Central memory CD4-positive, alpha-beta T cell (primary cell): Measurements from ENCODE around the gene ZNF275.
"Not testable (repeated sequence)": the region's sequence is repeated elsewhere in the genome, so short reads cannot be mapped to it uniquely, and the experiment has no call there.

Experiments
- DNase-seq: peaks from one replicate; pipeline ENCODE4 v3.0.0; 2022

Gene ZNF275

DNA sequence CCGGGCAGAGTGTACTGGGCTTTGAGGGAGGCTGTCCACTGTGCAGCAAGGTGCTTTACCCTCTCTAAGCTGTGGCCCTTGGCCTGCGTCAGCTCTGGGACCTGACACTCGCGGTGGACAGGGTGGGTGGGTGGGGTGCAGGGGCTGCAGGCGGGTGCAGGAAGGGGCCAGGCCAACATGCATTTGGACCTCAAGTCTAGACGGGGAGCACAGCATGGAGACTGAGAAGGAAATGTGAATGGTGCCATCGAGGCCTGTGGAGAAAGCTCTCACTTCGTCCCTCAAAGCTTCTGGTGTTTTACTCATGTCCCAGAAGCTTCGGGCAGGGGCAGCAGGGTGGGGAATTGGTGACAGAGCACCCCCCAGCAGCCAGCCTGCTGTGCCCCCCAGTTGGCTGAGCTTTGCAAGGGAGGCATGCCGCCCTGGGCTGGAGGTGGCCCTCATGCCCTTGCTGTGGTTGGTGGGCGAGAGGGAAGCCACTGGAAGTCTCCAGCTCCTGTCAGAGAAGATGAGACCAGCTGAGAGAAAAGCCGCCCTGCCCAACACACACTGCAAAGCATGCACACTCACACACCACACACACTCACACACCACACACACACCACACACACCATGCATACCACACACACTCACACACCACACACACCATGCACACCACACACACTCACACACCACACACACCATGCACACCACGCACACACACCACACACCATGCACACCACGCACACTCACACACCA, 54.9 kb downstream of the ZNF275 start:
- no peak for DNase-seq

DNA sequence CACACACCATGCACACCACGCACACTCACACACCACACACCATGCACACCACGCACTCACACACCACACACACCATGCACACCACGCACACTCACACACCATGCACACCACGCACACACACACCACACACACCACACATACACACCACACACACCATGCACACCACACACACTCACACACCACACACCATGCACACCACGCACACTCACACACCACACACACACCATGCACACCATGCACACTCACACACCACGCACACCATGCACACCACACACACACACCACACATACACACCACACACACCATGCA, 55.5 kb downstream of the ZNF275 start:
- DNase-seq: not testable (repeated sequence)

DNA sequence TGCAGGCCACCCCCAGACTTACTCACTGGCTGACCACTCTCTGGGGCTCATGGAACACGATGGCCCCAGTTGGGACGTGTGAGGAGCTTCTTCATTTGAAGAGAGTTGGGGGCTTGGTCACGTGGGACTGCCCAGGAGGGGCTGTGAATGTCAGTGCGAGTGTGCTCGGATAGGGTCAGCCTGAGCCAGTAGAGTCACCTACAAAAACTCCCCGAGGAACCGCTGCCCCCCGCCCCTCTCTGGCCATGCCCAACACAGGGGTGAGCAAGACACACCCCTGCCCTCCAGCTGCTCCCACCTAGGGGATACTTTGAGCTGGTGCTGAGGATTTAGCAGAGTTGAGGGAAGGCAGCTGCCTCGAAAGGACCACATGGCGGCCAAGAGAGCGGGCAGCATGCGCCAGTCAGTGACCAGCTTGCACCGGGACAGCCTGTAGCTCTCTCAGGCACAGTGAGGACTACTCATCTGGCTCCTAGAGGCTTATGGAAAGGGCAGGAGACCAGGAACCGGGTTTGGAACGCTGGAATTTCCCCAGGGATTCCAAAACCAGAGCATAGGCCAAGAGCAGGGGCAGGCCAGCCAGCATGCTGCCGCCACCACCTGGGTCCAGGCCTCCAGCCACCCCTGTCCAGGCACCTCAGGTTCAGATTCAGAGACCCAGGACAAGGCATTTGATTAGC, 58.8 kb downstream of the ZNF275 start:
- DNase-seq: no peak

DNA sequence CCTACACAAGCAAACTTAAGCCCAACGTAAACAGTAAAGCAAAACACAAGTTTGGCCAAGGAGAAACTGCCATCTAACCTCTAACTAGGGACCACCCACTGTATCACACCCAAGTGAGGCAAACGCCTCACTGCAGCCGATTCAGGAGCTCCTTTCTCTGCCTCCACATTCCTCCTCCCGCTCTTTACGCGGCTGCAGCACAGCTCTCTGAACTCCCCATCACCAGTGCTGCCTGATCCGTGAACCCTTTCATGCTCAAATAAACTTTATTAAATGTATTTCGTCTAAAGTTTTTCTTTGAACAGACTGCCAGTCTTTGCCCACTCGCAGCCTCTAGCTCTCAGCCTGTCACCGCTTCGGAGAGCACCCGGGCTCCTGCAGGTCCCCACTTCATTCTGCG, 60.7 kb downstream of the ZNF275 start:
- DNase-seq: no peak

DNA sequence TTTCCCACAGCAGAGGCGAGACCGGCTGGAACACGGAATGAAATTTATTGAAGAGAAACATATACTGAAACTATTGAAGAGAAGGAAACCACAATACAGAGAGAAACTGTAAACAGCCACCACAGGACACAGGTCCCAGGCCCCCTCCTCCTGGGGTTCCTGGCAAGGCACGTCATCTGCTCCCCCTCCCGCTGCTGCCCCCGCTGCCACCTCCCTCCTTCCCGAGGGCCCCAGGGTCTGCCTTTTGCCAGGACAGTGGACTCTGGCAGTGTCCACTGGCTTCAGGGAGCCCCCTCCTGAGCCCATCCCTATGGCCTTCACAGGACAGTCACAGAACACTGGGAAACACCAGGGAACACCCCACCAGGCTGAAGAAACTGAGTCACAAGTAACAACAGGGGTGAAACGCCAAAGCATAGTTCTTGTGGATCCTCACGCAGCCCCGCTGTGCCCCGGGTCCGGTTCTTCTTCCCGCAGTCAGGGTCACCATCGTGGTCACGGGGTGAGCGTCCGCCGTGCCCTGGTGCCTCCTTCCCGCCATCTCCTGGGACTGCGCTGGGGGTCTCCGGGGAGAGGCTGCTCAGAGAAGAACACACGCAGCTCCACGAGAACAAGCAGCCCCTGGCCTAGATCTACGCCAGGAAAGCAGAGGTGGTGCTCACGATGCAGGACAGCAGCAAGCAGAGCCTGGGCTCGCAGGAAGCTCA, 61.8 kb downstream of the ZNF275 start:
- no peak for DNase-seq

DNA sequence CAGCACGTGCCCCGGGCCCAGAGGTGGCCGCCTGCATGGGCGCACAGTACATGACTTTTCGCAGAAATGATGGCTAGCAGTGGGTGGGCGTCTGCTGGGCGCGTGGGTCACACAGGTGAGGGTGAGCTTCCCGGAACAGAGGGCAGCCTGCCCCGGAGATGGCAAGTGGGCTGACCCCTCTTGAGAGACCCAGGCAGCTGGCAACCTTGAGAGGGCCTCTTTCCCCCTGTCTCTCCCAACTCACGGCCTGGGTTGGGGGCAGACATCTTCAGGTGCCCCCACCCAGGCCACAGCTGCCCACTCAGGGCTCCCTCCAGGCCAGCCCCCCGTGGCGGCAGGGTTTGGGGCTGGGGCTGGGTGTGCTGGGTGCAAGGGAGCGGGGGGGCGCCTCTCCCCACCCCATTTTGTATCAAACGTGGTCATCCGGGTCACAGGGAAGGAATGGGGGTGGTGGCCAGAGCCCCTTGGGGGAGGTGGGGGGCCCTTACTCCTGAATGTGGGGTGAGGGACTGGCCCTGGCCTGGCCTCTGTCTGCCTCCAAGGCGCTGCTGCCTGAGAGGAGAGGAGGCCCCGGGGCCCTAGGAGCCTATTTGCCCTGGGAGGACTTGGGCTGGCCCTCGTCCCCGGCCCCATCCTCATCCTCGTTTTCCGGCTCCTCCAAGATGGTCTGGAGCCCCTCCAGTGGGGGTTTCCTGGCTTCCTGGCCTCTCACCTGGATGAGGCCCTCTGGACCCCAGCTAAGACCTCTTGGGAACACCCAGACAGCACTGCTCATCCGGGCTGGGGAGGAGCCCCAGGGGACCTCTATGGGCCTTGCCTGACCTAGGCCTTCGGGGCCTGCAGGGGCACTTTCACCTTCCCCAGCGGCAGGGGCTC, 62.6 kb downstream of the ZNF275 start:
- DNase-seq: no peak

DNA sequence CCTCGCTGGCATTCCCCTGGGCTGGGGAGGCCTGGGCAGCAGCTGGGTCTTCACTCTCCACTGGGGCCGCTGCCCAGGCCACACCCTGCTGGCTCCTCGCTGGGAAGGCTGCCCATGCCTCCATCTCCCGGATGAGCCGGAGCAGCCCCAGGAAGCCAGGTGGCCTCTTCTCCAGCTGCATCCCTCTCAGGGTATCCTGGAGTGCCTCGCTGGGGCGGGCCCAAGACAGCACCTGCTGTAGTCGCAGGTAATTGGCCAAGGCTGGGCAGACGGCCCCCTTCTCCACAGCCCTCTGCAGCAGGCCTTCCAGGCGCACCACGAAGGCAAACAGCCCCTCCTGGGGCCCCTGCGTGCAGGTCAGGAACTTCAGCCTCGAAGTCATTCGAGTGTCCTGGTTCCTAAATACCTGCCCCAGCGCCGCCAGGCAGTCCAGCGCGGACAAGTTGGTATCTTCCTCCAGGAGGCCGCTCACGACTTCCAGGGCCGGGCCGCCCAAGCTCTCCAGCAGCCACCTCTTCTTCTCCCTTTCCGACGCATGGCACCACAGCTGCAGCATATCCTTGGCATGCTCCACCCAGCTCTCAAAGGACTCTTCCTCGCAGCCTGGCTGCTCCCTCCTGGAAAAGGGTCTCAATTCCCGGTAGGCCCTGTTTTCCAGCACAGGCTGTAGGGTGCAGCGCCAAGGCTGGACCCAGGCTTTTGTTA, 63.5 kb downstream of the ZNF275 start:
- DNase-seq: no peak

DNA sequence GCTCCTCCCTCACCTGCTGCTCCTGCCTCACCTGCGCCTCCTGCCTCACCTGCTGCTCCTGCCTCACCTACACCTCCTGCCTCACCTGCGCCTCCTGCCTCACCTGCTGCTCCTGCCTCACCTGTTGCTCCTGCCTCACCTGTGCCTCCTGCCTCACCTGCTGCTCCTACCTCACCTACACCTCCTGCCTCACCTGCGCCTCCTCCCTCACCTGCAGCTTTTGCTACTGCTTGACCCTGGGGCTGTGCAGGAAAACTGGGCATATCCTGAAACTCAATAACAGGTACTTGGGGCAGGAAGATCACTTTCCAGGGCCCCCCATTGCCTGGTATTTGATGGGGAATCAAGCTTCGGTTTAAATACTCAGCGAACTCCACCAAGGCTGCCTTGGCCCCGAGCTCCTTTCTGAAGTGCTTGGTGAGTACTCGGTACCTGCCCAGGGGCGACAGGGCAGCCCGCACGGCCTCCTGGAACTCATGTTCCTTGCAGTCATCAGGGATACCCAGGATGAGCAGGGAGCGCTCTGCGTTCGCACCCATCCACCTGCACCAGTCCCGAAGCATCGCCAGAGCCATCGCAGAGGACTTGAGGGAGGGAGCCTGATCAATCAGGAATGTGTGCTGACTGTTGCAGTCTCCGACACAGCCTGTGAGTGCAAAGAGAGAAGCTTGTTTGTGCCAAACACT, 64.5 kb downstream of the ZNF275 start:
- DNase-seq: no peak

DNA sequence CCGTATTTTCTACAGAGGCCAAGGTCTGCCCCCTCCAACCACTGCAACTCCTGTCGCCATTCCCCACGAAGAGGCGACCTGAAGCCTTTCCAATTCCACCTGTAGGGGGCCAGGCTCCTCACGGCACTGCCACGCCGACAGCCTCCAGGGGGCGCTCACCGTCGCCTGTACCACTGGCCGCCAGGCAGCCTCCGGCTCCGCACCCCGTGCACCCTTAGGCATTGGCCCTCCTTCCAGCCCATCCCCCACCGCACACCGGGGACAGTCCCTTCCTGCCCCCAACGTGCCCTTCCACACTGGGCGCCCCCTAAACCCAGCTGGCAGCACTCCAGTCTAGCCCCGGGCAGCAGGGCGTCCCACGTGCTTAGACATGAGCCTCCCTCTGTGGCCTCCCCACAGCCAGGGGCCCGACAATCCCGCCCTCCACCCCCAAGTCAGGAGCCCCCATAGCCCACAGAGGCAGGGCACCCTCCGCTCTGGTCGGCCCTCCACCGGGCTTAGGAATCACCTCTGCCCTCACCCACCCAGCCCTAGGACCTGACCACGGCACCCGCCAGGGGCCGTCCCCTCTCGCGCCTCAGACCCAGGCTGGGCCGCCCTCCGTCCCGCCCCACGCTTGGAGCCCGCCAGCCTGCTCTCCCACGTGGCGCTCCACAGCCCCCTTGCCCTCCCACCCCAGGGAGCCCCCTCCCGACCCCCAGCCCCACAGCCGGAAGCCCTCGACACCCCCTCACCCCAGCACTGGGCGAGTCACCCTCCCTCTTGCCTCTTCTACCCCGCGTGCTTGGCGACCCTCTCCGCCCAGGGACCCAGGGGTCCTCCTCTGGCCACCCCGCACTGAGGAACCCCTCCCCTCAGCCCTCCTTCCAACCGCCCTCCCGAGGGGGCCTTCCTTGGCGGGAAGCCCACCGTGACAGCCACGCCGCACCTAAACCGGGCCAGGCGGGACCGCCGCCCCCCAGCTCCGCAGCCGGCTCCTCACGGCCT, 66.5 kb downstream of the ZNF275 start:
- DNase-seq: peak; percentile 35

DNA sequence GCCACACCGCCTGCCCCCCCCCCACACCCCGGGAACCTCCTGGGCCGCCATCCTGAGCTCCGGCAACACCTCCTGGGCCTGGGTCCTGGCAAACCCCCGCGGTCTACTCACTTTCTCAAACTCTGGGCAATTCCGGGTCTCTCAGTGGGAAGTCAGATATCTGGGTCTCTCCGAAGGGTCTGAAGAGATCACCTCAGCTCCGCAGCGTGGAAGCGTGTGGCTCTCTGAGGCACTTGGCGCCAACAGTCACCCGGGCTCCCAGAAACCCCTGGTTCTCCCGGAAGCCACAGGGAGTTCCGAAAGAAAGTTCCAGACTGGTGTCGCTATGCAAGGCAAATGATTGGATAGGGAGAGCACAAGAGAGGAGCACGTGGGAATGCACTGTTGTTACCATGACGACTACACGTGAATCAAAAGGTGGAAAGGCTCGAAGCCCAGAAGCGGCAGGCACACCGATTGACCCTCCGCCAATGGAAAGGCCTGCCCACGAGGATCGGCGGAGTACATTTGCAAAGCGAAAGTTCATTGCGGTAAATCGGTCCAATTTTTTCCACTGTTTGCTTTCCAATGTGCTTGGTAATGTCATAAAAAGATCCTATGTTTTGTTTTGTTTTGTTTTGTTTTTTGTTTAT, 67.3 kb downstream of the ZNF275 start, which contains the start of gene PNMA6E:
TSS of gene PNMA6E (minus strand) at position 218 of the 632 bp plus-strand sequence. CDS start 2,501 bp downstream, outside the sequence.
- DNase-seq: no peak
